ENCODE results near the gene GPR137.

GPR137 gene

DNA sequence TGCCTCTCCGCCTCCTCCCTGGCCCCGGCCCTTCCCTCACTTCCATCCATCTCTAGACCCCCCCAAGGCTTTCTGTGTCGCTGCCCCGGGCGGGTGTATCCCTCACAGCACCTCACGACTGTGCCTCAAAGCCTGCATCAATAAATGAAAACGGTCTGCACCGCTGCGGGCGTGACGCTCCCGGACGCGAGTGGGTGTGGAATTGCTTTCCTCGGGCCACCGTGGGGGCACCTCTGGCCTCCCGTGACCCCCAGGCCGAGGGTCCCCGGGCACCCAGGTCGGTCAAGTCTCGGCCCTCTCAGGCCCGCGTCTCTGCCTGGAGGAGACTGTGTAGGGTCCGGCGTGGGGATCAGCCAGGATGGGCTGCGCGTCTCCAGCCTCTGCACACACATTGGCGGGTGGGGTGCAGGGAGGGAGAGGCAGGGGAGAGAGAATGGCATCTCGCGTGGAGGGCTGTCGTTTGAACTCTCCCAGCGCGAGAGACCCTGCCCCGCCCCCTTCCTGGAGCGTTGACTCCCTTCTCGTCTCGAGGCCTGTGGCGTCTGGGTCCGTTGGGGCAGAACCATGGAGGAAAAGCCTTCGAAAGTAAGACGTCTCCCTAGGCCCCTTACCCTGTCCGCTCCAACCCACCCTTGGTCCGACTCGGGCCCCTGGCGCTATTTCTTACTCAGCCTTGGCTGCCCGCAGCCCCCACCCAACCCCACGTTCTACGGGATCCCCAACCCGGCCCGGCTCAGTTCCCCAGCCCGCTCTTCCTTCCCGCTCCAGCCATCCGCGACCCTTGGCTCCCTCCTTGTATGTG, 14.4 kb downstream of the GPR137 start, which contains the start of gene CATSPERZ:
Gene CATSPERZ, plus strand, starts transcription at position 512 of the 802 bp plus-strand sequence. Its CDS starts 53 bp downstream, at position 565.
- H3K9me3 ChIP-seq (ENCODE audit: severe bottlenecking): no peaks in the 10 kb centered on the region
- H3K27me3 ChIP-seq (ENCODE audit: insufficient read depth, low read depth, severe bottlenecking): no peaks in the 10 kb centered on the region
- no peak for DNase-seq
- peak within 1 kb of the TSS; percentile 37 for H3K4me3 ChIP-seq (ENCODE audit: low read depth, low read length)
- TF ChIP-seq, protein P1, sequence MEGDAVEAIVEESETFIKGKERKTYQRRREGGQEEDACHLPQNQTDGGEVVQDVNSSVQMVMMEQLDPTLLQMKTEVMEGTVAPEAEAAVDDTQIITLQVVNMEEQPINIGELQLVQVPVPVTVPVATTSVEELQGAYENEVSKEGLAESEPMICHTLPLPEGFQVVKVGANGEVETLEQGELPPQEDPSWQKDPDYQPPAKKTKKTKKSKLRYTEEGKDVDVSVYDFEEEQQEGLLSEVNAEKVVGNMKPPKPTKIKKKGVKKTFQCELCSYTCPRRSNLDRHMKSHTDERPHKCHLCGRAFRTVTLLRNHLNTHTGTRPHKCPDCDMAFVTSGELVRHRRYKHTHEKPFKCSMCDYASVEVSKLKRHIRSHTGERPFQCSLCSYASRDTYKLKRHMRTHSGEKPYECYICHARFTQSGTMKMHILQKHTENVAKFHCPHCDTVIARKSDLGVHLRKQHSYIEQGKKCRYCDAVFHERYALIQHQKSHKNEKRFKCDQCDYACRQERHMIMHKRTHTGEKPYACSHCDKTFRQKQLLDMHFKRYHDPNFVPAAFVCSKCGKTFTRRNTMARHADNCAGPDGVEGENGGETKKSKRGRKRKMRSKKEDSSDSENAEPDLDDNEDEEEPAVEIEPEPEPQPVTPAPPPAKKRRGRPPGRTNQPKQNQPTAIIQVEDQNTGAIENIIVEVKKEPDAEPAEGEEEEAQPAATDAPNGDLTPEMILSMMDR (IDR thresholded peaks at IDR 0.05; ENCODE audit: low read depth, low read length): no peak
- H3K27ac ChIP-seq: no peak within 1 kb of the TSS
- H3K36me3 ChIP-seq: no peaks in the 10 kb centered on the region

DNA sequence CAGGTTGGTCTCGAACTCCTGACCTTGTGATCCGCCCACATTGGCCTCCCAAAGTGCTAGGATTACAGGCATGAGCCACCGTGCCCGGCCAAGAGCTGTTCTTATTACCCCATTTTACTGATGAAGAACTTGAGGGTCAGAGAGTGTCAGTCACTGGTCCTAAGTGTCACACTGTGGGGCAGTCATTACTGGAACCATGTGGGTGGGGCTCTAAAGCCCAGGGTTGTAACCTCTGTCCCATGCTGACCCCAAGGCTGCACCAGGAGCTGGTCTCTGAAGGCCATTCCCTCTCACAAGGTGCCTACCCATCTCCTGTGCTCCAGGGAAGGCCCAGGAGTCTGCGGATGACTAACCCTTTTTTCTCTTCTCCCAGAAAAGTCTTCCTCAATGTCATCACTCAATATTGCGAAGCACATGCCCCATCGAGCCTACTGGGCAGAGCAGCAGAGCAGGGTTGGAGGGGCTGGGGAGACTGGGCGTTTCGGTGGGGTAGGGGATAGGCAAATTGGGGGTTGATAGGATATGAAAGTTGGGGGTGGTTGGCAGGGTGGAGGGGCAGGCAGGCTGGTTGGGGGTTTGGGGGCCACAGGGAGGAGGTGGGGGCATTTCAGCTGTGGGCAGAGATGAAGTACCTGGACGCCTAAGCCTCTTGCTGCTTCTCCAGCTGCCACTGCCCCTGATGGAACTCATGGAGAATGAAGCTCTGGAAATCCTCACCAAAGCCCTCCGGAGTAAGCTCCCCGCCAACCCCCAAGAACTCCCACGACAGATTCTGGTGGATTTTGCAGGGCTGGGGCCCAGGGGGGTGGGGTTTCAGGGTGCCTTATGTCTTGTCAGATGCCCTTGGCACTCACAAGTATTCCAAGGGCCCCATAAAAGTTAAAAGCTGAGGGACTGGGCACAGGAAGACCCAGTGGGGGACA, 17.7 kb downstream of the GPR137 start:
- H3K4me3 ChIP-seq (ENCODE audit: low read depth, low read length): no peak overlapping the region
- DNase-seq: no peak
- H3K36me3 ChIP-seq: peaks cover 4% of the 10 kb centered on the region
- H3K27ac ChIP-seq: no peak overlapping the region
- H3K9me3 ChIP-seq (ENCODE audit: severe bottlenecking): no peaks in the 10 kb centered on the region
- H3K27me3 ChIP-seq (ENCODE audit: insufficient read depth, low read depth, severe bottlenecking): no peaks in the 10 kb centered on the region
- TF ChIP-seq, protein P1 (IDR thresholded peaks at IDR 0.05; ENCODE audit: low read depth, low read length): no peak

DNA sequence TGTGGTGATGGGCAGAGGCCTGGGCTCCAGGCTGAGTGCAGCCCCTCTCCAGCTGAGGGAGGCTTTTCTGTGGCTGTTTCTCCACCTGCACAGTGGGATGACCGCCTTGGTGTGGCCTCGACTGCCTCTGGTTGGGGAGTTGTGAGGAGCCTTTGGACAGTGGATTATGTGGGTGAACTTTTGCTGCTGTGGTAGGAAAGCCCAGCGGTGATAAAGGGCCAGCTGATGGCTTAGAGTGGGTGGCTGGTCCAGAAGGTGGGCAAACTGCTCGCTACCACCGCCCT, 18.3 kb downstream of the GPR137 start:
- no peak overlapping the region for H3K27ac ChIP-seq
- no peak for DNase-seq

DNA sequence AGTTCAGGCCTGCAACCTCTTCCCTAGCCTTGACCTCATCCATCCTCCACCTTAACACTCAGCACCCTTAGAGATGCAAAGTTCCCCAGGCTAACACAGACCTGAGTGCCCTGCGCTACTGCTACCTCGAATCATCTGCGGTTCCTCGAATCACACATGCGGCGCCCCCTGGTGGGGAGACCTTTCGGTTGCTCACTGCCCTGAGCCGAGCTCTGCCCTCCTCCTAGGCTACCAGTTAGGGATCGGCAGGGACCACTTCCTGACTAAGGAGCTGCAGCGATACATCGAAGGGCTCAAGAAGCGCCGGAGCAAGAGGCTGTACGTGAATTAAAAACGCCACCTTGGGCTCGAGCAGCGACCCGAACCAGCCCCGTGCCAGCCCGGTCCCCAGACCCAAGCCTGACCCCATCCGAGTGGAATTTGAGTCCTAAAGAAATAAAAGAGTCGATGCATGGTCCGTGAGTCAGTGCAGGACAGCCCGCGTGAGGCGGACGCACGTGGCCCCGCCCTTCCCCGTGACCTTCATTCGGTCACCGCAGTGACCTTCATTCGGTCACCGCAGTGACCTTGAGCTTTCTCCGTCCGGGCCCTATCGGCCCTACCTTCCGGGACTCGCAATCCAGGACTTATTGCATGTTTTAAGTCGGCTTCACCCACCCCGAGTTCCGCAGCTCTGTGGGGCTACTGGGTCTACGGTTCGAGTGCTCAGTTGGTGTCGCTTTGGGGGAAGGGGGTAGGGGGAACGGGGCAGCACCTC, 18.8 kb downstream of the GPR137 start:
- Histone ChIP-seq H3K4me3 (ENCODE audit: low read depth, low read length) (peak overlapping the region; percentile 88), H3K27me3 (ENCODE audit: insufficient read depth, low read depth, severe bottlenecking) (no peaks in the 10 kb centered on the region), H3K36me3 (peaks cover 4% of the 10 kb centered on the region), H3K27ac (peak overlapping the region; percentile 39), H3K9me3 (ENCODE audit: severe bottlenecking) (no peaks in the 10 kb centered on the region)
- TF ChIP-seq, protein P1 (IDR thresholded peaks at IDR 0.05; ENCODE audit: low read depth, low read length): peak; percentile 89
- DNase-seq: peak; percentile 95

More for the DNA sequence above, 18.3 kb downstream of the GPR137 start:
- H3K9me3 ChIP-seq (ENCODE audit: severe bottlenecking): no peaks in the 10 kb centered on the region
- H3K4me3 ChIP-seq (ENCODE audit: low read depth, low read length): no peak overlapping the region
- TF ChIP-seq, protein P1 (IDR thresholded peaks at IDR 0.05; ENCODE audit: low read depth, low read length): no peak
- peaks cover 4% of the 10 kb centered on the region for H3K36me3 ChIP-seq
- no peaks in the 10 kb centered on the region for H3K27me3 ChIP-seq (ENCODE audit: insufficient read depth, low read depth, severe bottlenecking)

DNA sequence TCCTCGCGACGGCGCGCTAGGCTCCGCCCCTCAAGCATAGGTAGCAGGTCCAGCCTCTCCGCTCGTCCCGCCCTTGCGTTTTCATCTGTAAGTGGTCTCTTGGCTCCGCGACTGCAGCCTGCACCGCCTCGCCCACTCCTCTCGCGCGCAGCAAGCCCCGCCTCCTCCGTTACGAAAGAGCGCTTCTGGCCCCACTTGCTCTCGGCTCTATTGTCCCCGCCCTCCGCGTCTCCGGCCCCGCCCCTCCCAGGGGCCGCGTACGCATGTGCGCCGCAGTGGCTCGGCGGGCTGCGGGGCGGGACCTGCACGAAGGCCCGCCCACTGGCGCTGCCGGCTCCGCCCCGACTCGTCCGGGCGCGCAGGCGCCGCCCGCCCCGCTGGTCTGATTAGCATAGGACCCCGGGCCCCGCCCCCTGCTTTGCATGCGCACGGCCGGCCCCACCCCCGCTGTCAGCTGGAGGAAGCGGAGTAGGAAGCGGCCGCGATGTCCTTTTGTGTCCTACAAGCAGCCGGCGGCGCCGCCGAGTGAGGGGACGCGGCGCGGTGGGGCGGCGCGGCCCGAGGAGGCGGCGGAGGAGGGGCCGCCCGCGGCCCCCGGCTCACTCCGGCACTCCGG, 19.5 kb downstream of the GPR137 start, which contains the start of gene ESRRA:
Gene ESRRA, plus strand, starts transcription at position 450 of the 616 bp plus-strand sequence. CDS start 1,656 bp downstream, outside the sequence.
- peaks cover 4% of the 10 kb centered on the region for H3K36me3 ChIP-seq
- no peaks in the 10 kb centered on the region for H3K27me3 ChIP-seq (ENCODE audit: insufficient read depth, low read depth, severe bottlenecking)
- DNase-seq: peak; percentile 99
- H3K4me3 ChIP-seq (ENCODE audit: low read depth, low read length): peak within 1 kb of the TSS; percentile 88
- H3K9me3 ChIP-seq (ENCODE audit: severe bottlenecking): no peaks in the 10 kb centered on the region
- peak within 1 kb of the TSS; percentile 79 for H3K27ac ChIP-seq
- TF ChIP-seq, protein P1 (IDR thresholded peaks at IDR 0.05; ENCODE audit: low read depth, low read length): no peak
